ENCODE results near the gene PTPN3. TPM values are rescaled to one million over a fixed set of nuclear protein-coding genes. Genes with fewer than 3 reads are reported as not detected.
"Not testable (repeated sequence)": the region's sequence is repeated elsewhere in the genome, so short reads cannot be mapped to it uniquely, and the experiment has no call there.

PTPN3 gene
- total RNA-seq, 1 donor from 2014 or later: 2.1 TPM

DNA sequence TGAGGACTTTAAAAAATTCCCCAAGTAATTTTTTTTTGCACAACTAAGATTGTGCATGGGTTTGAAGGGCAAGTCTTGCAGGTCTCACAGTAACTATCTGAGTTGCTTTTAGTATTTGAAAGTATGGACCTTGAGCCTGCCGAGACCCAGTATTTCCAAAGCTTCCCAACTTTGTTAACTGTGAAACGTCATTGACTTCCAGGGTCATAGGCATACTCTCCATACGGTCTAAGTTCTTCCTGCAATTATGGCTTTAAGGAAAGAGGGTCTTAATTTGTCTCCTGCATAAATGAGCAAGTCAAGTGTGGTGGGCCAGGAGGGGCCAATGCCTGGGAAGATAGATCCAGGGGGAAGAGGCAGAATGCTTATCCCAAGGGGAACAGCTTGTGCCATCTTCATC lies 153.2 kb downstream of the PTPN3 start:
- no peak for DNase-seq (ENCODE audit: low read depth in 2 of 2)

DNA sequence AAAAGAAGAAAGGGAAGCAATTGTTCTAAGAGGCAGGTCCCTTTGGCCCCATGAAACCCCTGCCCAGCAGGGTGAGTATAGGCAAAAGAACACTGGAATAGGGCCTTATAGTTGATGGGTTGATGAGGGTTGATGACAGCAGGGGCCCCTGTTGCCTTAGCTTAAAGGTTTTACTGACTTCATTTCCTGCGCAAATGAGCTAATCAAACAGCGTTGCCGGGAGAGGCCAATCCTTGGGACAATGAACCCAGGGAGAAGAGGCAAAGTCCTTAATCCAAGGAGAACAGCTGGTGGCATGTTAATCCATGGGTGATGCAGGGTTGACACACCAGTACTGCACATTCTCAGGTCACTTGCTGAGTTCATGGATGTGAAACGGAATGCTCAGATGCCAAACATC lies 155.2 kb downstream of the PTPN3 start:
- DNase-seq (ENCODE audit: low read depth in 2 of 2): no peak

DNA sequence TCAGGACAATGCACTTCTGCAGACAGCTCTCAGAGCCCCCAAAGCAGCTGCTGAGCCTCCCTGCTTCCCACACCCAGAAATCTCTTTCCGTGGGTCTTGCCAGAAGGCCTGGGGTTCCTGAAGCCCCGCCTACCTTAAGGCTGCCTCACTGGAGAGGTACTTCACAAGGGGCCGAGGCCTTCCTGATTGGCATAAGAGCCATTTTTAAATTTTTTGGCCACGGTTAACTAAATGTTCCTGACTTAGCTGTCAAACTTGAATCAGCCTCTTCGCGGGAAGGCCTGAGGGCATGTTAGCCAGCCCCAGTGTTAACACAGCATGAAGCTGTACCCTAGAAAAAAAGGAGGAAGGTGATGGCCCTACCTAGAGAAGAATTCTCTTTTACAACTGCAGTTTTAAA lies 156.5 kb downstream of the PTPN3 start:
- no peak for DNase-seq (ENCODE audit: low read depth in 2 of 2)

DNA sequence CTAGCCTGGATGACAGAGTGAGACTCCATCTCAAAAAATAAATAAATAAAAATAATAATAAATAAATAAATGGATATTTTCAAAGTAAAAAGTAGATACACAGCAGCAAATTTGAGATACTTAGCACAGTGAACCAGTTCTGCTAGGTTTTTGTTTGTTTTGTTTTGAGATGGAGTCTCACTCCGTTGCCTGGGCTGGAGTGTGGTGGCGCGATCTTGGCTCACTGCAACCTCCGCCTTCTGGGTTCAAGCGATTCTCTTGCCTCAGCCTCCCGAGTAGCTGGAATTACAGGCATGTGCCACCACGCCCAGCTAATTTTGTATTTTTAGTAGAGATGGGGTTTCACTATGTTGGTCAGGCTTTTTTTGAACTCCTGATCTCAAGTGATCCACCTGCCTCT lies 157.1 kb downstream of the PTPN3 start:
- DNase-seq (ENCODE audit: low read depth in 2 of 2): not testable (repeated sequence)

DNA sequence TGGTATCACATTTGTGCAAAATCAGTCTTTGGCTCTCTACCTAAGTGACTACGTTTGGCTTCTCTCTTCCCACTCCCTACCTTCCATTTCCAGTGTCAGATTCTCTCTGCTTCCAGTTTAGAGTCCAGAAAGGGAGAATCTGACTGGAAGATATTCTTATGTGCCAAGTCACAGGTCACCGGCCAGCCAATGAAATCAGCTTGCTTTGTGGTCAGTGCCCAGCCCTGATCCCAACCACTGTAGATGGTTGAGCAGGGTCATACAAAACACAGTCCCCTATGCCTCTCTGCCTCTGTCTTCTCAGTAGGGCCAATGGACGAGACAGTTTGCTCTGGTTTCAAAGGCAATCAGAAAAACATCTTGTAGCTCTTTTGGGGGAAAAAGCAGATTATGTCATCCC lies 161.7 kb downstream of the PTPN3 start:
- no peak for DNase-seq (ENCODE audit: low read depth in 2 of 2)

DNA sequence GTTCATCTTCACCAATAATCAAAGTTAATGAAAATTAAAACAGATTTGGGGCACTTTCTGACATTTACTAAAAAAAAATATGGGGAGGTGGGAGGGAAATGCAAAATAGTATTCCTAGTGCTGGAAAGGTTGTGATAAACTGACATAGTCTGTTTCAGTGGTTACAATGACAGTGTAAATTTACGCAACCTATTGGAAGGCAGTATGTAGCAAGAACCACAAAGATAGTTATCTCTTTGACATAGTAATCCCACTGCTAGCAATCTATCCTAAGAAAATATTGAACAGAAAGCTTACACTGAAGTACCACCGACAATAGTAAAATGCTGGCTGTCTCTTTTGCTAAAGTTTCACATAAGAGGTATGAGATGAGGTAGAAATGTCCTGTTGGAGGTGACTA lies 162.2 kb downstream of the PTPN3 start:
- DNase-seq (ENCODE audit: low read depth in 2 of 2): no peak

DNA sequence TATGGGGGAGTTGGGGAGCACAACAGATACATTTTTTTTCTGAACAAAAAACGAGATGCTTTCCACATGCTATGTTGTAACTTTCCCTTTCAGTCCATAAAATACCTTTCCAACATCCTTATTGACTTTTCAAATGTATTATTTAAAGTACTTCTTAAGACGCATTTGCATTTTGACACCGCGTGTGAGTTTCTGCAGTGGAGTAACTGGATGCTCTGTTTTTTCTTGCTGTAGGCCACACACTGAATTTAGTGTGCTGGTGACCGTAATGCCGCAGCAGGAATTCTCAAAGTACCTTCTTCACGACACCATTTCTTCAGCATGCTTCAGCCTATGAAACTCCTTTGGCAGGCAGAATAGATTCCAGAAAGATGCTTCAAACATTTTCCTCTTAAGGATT lies 163.0 kb downstream of the PTPN3 start:
- DNase-seq (ENCODE audit: low read depth in 2 of 2): no peak

DNA sequence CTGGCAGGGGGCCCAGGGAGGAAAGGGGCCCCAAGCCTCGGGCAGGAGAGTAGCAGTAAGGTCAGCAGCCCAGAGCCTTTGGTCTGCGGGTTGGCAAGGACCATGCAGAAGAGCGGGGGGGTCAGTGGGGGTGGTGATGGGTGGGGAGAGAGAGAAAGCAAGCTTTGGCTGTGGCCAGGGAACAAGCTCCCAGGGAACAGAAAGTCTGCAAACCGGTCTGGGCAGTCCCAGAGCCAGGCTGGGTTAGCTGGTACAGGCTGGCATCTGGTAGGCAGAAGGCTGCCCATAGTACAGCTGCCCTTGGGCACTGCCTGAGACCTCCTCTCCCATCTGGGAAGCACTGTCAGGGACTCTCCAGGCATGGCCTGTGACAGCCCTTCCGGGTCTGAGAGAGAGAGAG lies 166.8 kb downstream of the PTPN3 start:
- DNase-seq (ENCODE audit: low read depth in 2 of 2): no peak

DNA sequence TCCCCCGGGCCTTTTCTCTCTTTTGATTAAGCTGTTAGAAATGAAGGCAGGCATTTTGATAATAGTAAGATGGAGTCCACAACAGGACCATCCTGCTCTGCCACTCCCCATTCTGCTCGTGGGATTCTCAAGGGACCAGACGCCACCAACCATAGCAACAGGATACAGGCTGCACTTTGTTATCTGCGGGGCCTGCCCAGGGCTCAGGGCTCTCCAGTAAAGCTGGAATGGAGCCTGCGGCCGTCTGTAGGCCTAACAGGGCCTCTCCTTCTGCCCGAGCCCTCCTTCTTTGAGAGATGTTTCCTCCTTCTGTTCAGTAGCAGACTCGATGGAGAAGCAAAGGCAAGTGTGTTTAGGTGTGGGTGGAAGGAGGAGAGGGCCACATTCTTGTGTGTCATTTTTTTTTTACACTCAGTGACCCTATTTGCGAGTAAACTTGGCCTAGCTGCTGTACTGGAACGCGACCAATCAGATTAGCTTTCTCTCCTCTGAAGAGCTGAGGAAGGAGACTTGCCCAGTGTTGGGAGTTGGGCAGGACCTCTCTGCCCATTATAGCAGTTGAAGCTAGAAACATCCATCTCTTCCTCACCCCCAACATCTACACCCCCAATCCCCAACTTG lies 168.4 kb downstream of the PTPN3 start:
- no peak for DNase-seq (ENCODE audit: low read depth in 2 of 2)

DNA sequence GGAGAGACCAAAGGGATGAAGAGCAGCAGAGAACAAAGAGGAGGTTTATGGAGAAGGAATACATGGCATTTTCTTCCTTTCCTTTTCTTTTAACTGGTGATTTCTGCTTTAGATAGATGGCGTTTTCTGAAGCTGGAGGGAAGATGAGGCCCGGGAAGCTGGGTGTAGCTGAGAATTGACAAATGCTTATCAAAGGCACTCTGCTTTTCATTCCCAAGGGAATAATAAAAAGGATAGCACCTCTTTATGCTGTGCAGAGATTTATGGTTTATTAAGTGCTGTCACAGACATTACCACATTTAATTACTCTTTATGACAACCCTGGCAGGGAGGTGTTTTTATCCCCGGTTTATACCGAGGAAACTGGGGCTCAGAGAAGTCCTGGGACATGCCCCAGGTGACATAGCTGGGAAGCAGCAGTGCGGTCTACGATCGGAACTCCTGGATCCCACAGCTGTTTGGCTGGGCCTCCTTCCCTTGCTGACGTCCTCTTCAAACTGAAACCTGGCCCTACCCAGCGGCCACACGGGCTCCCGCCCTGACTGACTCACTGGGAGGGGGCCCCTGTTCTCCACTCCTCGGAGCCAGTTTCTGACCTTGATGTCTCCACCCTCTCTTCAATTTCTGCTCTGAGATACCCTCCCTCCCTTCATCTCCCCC lies 169.0 kb downstream of the PTPN3 start:
- no peak for DNase-seq (ENCODE audit: low read depth in 2 of 2)

Other genes starting within 250 kb of the PTPN3 start
- gene EPB41L4B, start 177.2 kb downstream of the PTPN3 start, total RNA-seq: 0.39 and 0.51 TPM in 2 replicates